ENCODE measurements around the gene IL22RA2.

DNA sequence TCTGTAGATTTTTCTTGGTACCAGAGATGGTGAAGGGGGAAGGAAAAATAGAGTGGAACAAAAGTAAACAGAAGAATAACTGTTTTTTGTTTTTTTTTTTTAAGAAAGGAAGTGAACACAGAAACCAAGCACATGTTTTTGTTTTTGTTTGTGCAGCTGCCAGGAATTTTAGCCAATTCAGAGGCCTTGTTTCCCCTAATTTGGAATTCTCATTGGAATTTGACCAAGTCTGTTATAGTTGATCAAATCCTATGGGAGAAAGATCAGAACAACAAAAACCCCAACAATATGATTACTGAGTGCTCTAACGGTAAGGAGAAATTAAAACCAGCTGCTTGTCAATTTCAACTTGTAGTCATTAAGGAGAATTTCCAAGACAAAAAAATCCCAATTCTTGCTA is 18.2 kb upstream of the IL22RA2 start:
- TF ChIP-seq, protein P1, sequence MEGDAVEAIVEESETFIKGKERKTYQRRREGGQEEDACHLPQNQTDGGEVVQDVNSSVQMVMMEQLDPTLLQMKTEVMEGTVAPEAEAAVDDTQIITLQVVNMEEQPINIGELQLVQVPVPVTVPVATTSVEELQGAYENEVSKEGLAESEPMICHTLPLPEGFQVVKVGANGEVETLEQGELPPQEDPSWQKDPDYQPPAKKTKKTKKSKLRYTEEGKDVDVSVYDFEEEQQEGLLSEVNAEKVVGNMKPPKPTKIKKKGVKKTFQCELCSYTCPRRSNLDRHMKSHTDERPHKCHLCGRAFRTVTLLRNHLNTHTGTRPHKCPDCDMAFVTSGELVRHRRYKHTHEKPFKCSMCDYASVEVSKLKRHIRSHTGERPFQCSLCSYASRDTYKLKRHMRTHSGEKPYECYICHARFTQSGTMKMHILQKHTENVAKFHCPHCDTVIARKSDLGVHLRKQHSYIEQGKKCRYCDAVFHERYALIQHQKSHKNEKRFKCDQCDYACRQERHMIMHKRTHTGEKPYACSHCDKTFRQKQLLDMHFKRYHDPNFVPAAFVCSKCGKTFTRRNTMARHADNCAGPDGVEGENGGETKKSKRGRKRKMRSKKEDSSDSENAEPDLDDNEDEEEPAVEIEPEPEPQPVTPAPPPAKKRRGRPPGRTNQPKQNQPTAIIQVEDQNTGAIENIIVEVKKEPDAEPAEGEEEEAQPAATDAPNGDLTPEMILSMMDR (IDR thresholded peaks at IDR 0.05): no peak
- TF ChIP-seq, protein P2, sequence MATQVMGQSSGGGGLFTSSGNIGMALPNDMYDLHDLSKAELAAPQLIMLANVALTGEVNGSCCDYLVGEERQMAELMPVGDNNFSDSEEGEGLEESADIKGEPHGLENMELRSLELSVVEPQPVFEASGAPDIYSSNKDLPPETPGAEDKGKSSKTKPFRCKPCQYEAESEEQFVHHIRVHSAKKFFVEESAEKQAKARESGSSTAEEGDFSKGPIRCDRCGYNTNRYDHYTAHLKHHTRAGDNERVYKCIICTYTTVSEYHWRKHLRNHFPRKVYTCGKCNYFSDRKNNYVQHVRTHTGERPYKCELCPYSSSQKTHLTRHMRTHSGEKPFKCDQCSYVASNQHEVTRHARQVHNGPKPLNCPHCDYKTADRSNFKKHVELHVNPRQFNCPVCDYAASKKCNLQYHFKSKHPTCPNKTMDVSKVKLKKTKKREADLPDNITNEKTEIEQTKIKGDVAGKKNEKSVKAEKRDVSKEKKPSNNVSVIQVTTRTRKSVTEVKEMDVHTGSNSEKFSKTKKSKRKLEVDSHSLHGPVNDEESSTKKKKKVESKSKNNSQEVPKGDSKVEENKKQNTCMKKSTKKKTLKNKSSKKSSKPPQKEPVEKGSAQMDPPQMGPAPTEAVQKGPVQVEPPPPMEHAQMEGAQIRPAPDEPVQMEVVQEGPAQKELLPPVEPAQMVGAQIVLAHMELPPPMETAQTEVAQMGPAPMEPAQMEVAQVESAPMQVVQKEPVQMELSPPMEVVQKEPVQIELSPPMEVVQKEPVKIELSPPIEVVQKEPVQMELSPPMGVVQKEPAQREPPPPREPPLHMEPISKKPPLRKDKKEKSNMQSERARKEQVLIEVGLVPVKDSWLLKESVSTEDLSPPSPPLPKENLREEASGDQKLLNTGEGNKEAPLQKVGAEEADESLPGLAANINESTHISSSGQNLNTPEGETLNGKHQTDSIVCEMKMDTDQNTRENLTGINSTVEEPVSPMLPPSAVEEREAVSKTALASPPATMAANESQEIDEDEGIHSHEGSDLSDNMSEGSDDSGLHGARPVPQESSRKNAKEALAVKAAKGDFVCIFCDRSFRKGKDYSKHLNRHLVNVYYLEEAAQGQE (IDR thresholded peaks at IDR 0.05; ENCODE audit: insufficient read depth in 1 of 2, low read depth in 2 of 2, low read length in 1 of 2): no peak
- no peak for TF ChIP-seq POLR2AphosphoS5 (IDR thresholded peaks at IDR 0.05; ENCODE audit: low read depth, low read length)

Measured in Panc1 (cell line).